Measurements from ENCODE around the gene ZBTB12.
"Not testable (repeated sequence)": the region's sequence is repeated elsewhere in the genome, so short reads cannot be mapped to it uniquely, and the experiment has no call there.

Gene ZBTB12

DNA sequence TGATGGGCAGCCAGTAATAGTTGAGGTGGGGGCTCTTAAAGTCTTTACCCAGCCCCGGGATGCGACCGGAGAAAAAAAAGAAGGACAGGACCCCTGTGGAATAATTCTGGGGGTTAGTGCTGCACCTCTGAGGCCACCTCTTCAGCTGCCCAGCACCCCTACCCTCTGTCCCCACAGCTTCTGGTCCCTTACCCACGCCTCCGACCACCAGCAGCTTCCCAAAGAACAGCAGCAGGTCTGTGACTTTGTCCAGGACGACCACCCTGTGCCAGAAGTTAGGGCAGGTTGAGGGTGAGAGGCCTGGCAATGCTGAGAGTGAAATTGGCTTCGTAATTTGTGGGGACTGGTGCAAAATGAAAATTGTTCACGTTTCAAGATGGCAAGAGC, 37.1 kb downstream of the ZBTB12 start:
- no peak for DNase-seq
- peaks cover 0 to 24% (median 20%) of the 10 kb centered on the region in 4 donors for H3K4me1 ChIP-seq
- H3K27ac ChIP-seq = no peak overlapping the region
- peaks cover 0 to 3% of the 10 kb centered on the region in 2 donors for H3K27me3 ChIP-seq
- intact Hi-C loops (cut with DNase I; ENCODE audit: low total_unique reads) = no loop called here
- TF ChIP-seq, protein P1, sequence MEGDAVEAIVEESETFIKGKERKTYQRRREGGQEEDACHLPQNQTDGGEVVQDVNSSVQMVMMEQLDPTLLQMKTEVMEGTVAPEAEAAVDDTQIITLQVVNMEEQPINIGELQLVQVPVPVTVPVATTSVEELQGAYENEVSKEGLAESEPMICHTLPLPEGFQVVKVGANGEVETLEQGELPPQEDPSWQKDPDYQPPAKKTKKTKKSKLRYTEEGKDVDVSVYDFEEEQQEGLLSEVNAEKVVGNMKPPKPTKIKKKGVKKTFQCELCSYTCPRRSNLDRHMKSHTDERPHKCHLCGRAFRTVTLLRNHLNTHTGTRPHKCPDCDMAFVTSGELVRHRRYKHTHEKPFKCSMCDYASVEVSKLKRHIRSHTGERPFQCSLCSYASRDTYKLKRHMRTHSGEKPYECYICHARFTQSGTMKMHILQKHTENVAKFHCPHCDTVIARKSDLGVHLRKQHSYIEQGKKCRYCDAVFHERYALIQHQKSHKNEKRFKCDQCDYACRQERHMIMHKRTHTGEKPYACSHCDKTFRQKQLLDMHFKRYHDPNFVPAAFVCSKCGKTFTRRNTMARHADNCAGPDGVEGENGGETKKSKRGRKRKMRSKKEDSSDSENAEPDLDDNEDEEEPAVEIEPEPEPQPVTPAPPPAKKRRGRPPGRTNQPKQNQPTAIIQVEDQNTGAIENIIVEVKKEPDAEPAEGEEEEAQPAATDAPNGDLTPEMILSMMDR (IDR thresholded peaks at IDR 0.05) = no peak
- H3K4me3 ChIP-seq = no peak overlapping the region
- peaks cover 6 to 13% (median 6%) of the 10 kb centered on the region in 3 donors for H3K36me3 ChIP-seq
- no peaks in the 10 kb centered on the region for H3K9me3 ChIP-seq

DNA sequence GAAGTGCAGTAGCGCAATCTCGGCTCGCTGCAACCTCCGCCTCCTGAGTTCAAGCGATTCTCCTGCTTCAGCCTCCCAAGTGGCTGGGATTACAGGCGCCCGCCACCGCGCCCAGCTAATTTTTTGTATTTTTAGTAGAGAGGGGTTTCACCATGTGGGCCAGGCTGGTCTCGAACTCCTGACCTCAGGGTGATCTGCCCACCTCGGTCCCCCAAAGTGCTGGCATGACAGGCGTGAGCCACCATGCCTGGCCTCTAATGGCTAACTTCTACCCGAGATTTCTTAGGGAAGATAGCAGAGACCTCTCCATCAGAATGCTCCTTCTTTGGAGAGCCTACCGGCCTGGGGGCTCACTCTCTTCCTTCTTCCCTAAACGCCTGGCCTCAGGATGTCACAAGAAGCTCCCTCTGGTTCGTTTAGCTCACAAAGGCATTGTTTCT, 37.7 kb downstream of the ZBTB12 start:
- H3K4me3 ChIP-seq = peak overlapping the region; percentile 73 to 77
- H3K9me3 ChIP-seq; H3K27me3 ChIP-seq; DNase-seq; intact Hi-C loops (cut with DNase I; ENCODE audit: low total_unique reads): not testable (repeated sequence)
- peak overlapping the region; percentile 56 to 81 for H3K27ac ChIP-seq
- peaks cover 0 to 24% (median 20%) of the 10 kb centered on the region in 4 donors for H3K4me1 ChIP-seq
- H3K36me3 ChIP-seq = peaks cover 13 to 19% (median 13%) of the 10 kb centered on the region in 3 donors

DNA sequence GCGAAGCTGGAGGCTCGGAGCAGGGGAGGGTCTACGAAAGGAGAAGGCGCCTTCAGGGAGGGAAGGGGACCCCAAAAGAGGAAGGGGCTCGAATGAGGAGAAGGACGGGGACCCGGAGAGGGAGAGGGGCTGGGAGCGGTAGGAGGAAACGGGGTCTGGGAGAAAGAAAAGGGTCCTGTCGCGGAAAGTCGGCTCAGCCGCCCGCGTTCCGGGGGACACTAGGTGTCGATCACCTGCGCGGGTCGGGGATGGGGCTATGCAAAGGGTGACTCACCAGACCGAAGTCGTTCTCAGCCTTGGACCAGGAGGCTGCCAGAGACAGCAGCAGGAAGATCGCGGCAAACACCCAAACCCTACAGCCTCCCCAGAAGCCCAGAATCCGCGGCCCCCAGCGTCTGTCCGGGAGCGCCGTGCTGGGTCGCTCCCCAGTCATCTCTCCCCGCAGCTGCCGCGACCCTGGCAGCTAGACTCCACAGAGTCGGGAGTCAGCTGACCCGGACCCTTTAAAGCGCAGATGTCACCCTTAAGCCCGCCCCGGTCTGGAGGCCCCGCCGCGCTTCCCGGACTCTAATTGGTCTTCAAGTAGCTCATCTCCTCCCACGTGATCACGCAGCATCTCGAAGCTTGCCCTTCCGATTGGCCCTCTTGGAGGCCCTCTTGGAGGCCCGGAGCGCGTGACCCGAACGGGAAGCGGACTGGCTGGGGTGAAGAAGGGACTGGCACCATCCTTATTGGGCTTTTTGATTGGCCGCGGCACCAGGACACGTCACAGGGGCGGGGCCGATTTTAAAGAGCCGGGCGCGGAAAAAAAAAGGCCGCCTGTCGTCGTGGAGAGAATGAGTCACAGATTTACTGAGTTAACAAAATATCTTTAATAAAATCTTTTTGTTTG, 39.3 kb downstream of the ZBTB12 start, which contains the start of gene NEU1:
Gene NEU1, minus strand, starts transcription at position 478 of the 892 bp plus-strand sequence. Its CDS starts 45 bp downstream, at position 433.
- Histone ChIP-seq H3K9me3 (no peaks in the 10 kb centered on the region), H3K27ac (peak within 1 kb of the TSS; percentile 88), H3K27me3 (no peaks in the 10 kb centered on the region), H3K36me3 (peaks cover 25 to 35% (median 29%) of the 10 kb centered on the region in 3 donors), H3K4me3 (peak within 1 kb of the TSS; percentile 73 to 77), H3K4me1 (peaks cover 0 to 24% (median 20%) of the 10 kb centered on the region in 4 donors)
- peak; percentile 100 for DNase-seq
- TF ChIP-seq, protein P1 (IDR thresholded peaks at IDR 0.05) = no peak
- intact Hi-C loops (cut with DNase I; ENCODE audit: low total_unique reads) = no loop called here

DNA sequence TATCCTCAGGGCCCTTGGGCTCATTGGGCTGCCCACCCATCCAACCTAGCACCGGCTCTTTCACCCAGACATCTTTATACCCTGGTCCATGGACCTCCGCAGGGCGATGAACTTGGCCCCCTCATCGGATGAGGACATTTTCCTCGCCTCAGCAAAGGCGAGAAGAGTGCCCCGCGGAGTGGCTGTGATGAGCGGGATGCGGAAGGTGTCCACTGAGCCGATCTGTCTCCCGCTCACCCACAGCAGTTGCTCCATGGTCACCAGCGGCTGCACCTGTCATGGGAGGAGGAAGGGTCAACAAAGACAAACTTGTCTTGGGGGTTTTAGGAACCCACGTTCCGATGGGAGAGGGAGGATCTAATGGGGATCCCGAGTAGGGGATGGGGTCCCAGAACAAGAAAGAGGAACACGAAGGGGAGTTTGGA, 40.0 kb downstream of the ZBTB12 start:
- Histone ChIP-seq H3K36me3 (peaks cover 25 to 41% (median 35%) of the 10 kb centered on the region in 3 donors), H3K4me3 (peak overlapping the region; percentile 73 to 77), H3K27me3 (no peaks in the 10 kb centered on the region), H3K9me3 (no peaks in the 10 kb centered on the region), H3K27ac (peak overlapping the region; percentile 88), H3K4me1 (peaks cover 0 to 24% (median 20%) of the 10 kb centered on the region in 4 donors)
- TF ChIP-seq, protein P1 (IDR thresholded peaks at IDR 0.05) = no peak
- intact Hi-C loops (cut with DNase I; ENCODE audit: low total_unique reads) = no loop called here
- DNase-seq = no peak

DNA sequence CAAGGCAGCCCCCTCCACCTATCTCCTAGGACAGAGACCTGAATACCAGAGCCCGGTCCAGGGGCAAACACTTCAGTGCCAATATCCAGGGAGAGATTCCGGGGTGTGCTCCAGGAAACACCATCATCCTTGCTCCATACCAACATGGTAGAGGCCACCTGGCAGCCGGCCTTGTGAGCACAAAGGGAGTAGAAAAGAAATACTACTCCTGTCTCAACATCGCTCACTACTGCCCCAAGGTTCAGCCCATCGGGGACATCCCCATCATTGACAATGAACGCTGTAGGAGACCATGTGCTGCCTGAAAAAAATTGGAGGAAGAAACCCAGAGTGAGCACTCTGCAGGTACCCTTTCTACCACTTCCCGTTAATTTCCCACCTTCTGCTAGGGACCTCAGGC, 40.7 kb downstream of the ZBTB12 start:
- Histone ChIP-seq H3K27ac (no peak overlapping the region), H3K36me3 (peaks cover 25 to 41% (median 35%) of the 10 kb centered on the region in 3 donors), H3K4me1 (peaks cover 0 to 24% (median 20%) of the 10 kb centered on the region in 4 donors), H3K27me3 (no peaks in the 10 kb centered on the region), H3K4me3 (no peak overlapping the region), H3K9me3 (no peaks in the 10 kb centered on the region)
- TF ChIP-seq, protein P1 (IDR thresholded peaks at IDR 0.05) = no peak
- intact Hi-C loops (cut with DNase I; ENCODE audit: low total_unique reads) = no loop called here
- DNase-seq = no peak

DNA sequence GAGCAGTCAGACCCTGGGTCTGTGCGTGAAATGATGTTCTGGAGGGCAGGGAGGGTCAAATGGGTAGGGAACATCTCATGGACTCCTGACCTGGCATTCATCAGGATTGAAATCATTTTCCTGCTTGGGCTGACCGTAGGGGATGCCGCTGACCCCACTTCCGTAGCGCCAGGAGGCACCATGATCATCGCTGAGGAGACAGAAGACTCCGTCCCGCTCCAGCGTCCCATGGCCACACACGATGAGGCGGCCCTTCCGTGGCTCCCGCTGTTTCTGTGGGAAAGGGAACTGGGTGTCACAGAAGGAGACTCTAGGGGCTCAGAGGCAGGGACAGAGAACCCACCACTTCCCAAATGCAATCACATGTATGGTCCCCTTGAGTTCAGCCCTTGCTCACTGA, 41.5 kb downstream of the ZBTB12 start:
- Histone ChIP-seq H3K36me3 (peaks cover 25 to 41% (median 35%) of the 10 kb centered on the region in 3 donors), H3K27me3 (no peaks in the 10 kb centered on the region), H3K27ac (no peak overlapping the region), H3K9me3 (no peaks in the 10 kb centered on the region), H3K4me1 (peaks cover 0 to 24% (median 20%) of the 10 kb centered on the region in 4 donors), H3K4me3 (no peak overlapping the region)
- DNase-seq = no peak
- TF ChIP-seq, protein P1 (IDR thresholded peaks at IDR 0.05) = no peak
- intact Hi-C loops (cut with DNase I; ENCODE audit: low total_unique reads) = no loop called here
